ENCODE measurements around the gene ITIH3. TPM values are rescaled to one million over a fixed set of nuclear protein-coding genes. Genes with fewer than 3 reads are reported as not detected.
A peak's percentile ranks its signal among the peaks of the same experiment; 100 is the strongest.

Gene ITIH3
- total and polyA plus RNA-seq, 2 donors from 2014 or later: 2.1 to 2.3 TPM

GRCh38 chr3:52792413-52792812 is 2.2 kb upstream of the ITIH3 start:
- Histone ChIP-seq H3K4me3 (ENCODE audit: low read length in 3 of 3) (no peak overlapping the region), H3K27ac (ENCODE audit: low read depth in 2 of 2, low read length in 2 of 2) (no peak overlapping the region), H3K9me3 (ENCODE audit: control insufficient read depth in 2 of 3, insufficient read depth in 1 of 3, low read length in 3 of 3) (no peaks in the 10 kb centered on the region), H3K4me1 (ENCODE audit: control insufficient read depth in 2 of 3, insufficient read depth in 2 of 3, low read depth in 1 of 3, low read length in 3 of 3) (no peaks in the 10 kb centered on the region), H3K9ac (ENCODE audit: low read length in 3 of 3) (no peak overlapping the region), H3K27me3 (ENCODE audit: control insufficient read depth, insufficient read depth, low read length) (no peaks in the 10 kb centered on the region), H3K36me3 (ENCODE audit: control insufficient read depth in 2 of 3, insufficient read depth in 3 of 3, low read length in 3 of 3) (no peaks in the 10 kb centered on the region)
- intact Hi-C loops (cut with DNase I): no loop called here
- no peak for FAIRE-seq
- TF ChIP-seq CTCF (IDR thresholded peaks at IDR 0.05; ENCODE audit: borderline replicate concordance, extremely low read depth, insufficient read depth): no peak
- no peak for DNase-seq

- no peak for TF ChIP-seq CTCF (IDR thresholded peaks at IDR 0.05; ENCODE audit: borderline replicate concordance, extremely low read depth, insufficient read depth)
- H3K9ac ChIP-seq (ENCODE audit: low read length in 3 of 3): no peak overlapping the region
- FAIRE-seq (no peak), DNase-seq (no peak)
- H3K4me1 ChIP-seq (ENCODE audit: control insufficient read depth in 2 of 3, insufficient read depth in 2 of 3, low read depth in 1 of 3, low read length in 3 of 3): no peaks in the 10 kb centered on the region
- no peak overlapping the region for H3K4me3 ChIP-seq (ENCODE audit: low read length in 3 of 3)
- intact Hi-C loops (cut with DNase I): no loop called here
- no peaks in the 10 kb centered on the region for H3K36me3 ChIP-seq (ENCODE audit: control insufficient read depth in 2 of 3, insufficient read depth in 3 of 3, low read length in 3 of 3)
- no peak overlapping the region for H3K27ac ChIP-seq (ENCODE audit: low read depth in 2 of 2, low read length in 2 of 2)
- H3K27me3 ChIP-seq (ENCODE audit: control insufficient read depth, insufficient read depth, low read length): no peaks in the 10 kb centered on the region
- H3K9me3 ChIP-seq (ENCODE audit: control insufficient read depth in 2 of 3, insufficient read depth in 1 of 3, low read length in 3 of 3): no peaks in the 10 kb centered on the region
Observed at GRCh38 chr3:52792961-52793695, 1.5 kb upstream of the ITIH3 start.

- intact Hi-C loops (cut with DNase I): no loop called here
Observed at GRCh38 chr3:52793702-52794611, 639 bp upstream of the ITIH3 start.

More at GRCh38 chr3:52793702-52794611, 639 bp upstream of the ITIH3 start:
- TF ChIP-seq CTCF (IDR thresholded peaks at IDR 0.05; ENCODE audit: borderline replicate concordance, extremely low read depth, insufficient read depth): no peak
- Histone ChIP-seq H3K9me3 (ENCODE audit: control insufficient read depth in 2 of 3, insufficient read depth in 1 of 3, low read length in 3 of 3) (no peaks in the 10 kb centered on the region), H3K36me3 (ENCODE audit: control insufficient read depth in 2 of 3, insufficient read depth in 3 of 3, low read length in 3 of 3) (no peaks in the 10 kb centered on the region), H3K27me3 (ENCODE audit: control insufficient read depth, insufficient read depth, low read length) (no peaks in the 10 kb centered on the region), H3K27ac (ENCODE audit: low read depth in 2 of 2, low read length in 2 of 2) (no peak overlapping the region), H3K4me1 (ENCODE audit: control insufficient read depth in 2 of 3, insufficient read depth in 2 of 3, low read depth in 1 of 3, low read length in 3 of 3) (no peaks in the 10 kb centered on the region), H3K9ac (ENCODE audit: low read length in 3 of 3) (no peak overlapping the region), H3K4me3 (ENCODE audit: low read length in 3 of 3) (no peak overlapping the region)
- no peak for FAIRE-seq
- DNase-seq: peak in 2 of 5 donors; percentile 4 to 13
